GM23338 (cell line): ENCODE data around the gene WFDC13. TPM values are rescaled to one million over a fixed set of nuclear protein-coding genes. Genes with fewer than 3 reads are reported as not detected.

Experiments
- ATAC-seq: fragments of 200-7000 bp; cut with Tn5 transposase; 3 replicates; pipeline ENCODE4 v1.9.1; 2020
- DNase-seq: peaks from one replicate; pipeline ENCODE4 v3.0.0-alpha.2; 2015; ENCODE audit warnings: low spot score
- H2AFZ ChIP-seq: fragments of 200-600 bp; sonication (generic); 2 replicates; pipeline ENCODE4 v1.8.0; 2016; ENCODE audit warnings: antibody characterized with exemption, mild to moderate bottlenecking, moderate library complexity
- H3F3A ChIP-seq: fragments of 200-600 bp; sonication (generic); replicated peaks from 2 replicates; pipeline ENCODE4 v1.8.0; 2017; ENCODE audit warnings: antibody characterized with exemption, mixed run types, low read depth
- H3K27ac ChIP-seq: fragments of 200-600 bp; sonication (generic); 2 replicates; pipeline ENCODE4 v1.6.1; 2016; ENCODE audit warnings: low read depth
- H3K27me3 ChIP-seq: fragments of 200-600 bp; sonication (generic); 2 replicates; pipeline ENCODE4 v1.8.0; 2016; ENCODE audit warnings: mild to moderate bottlenecking, mixed run types, moderate library complexity; ENCODE audit not compliant: insufficient read depth
- H3K36me3 ChIP-seq: fragments of 200-600 bp; sonication (generic); 2 replicates; pipeline ENCODE4 v1.8.0; 2016; ENCODE audit warnings: mild to moderate bottlenecking; ENCODE audit not compliant: insufficient read depth
- H3K4me1 ChIP-seq: fragments of 200-600 bp; sonication (generic); 2 replicates; pipeline ENCODE4 v1.8.0; 2016; ENCODE audit warnings: mild to moderate bottlenecking, moderate library complexity; ENCODE audit not compliant: insufficient read depth
- H3K4me2 ChIP-seq: fragments of 200-600 bp; sonication (generic); 2 replicates; pipeline ENCODE4 v1.7.1; 2017; ENCODE audit warnings: mixed run types
- H3K4me3 ChIP-seq: fragments of 200-600 bp; sonication (generic); 2 replicates; pipeline ENCODE4 v1.6.1; 2016; ENCODE audit warnings: mixed run types
- H3K79me2 ChIP-seq: fragments of 200-600 bp; sonication (generic); replicated peaks from 2 replicates; pipeline ENCODE4 v1.8.0; 2017; ENCODE audit warnings: mild to moderate bottlenecking; ENCODE audit not compliant: insufficient read depth
- H3K9me2 ChIP-seq: fragments of 200-600 bp; sonication (generic); 2 replicates; pipeline ENCODE4 v1.8.0; 2017; ENCODE audit not compliant: insufficient read depth
- H4K20me1 ChIP-seq: fragments of 200-600 bp; sonication (generic); replicated peaks from 2 replicates; pipeline ENCODE4 v1.8.0; 2017; ENCODE audit warnings: mild to moderate bottlenecking; ENCODE audit not compliant: insufficient read depth
- H3K27ac Mint-ChIP-seq: 2 replicates; pipeline ENCODE4 v1.8.0; 2020; ENCODE audit warnings: inconsistent platforms, mild to moderate bottlenecking, moderate library complexity, mixed read lengths
- H3K27me3 Mint-ChIP-seq: 3 replicates; pipeline ENCODE4 v1.8.0; 2022; ENCODE audit warnings: low read depth, mild to moderate bottlenecking, moderate library complexity, mixed read lengths, inconsistent platforms; ENCODE audit not compliant: insufficient read depth, poor library complexity
- H3K36me3 Mint-ChIP-seq: 3 replicates; pipeline ENCODE4 v1.8.0; 2021; ENCODE audit warnings: low read depth, mild to moderate bottlenecking, inconsistent platforms, moderate library complexity, mixed read lengths
- H3K4me1 Mint-ChIP-seq: 3 replicates; pipeline ENCODE4 v1.8.0; 2020; ENCODE audit warnings: mild to moderate bottlenecking, inconsistent platforms, mixed read lengths
- H3K4me3 Mint-ChIP-seq: 3 replicates; pipeline ENCODE4 v1.8.0; 2021; ENCODE audit warnings: moderate library complexity, mild to moderate bottlenecking, inconsistent platforms, mixed read lengths
- H3K9me3 Mint-ChIP-seq: 3 replicates; pipeline ENCODE4 v1.8.0; 2020; ENCODE audit warnings: moderate library complexity, mild to moderate bottlenecking, inconsistent platforms, mixed read lengths
- CREB1 ChIP-seq: fragments of 250-450 bp; sonication (Bioruptor Pico); IDR thresholded peaks from 2 replicates; pipeline ENCODE4 v1.5.0; 2020; ENCODE audit warnings: low read depth, mild to moderate bottlenecking, moderate library complexity
- CTCF ChIP-seq, 2 experiments: fragments of 200-600 bp in 1 of 2; sonication (generic) in 1 of 2; conservative IDR thresholded peaks; 2 replicates each; pipeline versions ENCODE4 v1.5.1 to v1.6.1; 2016 to 2017; ENCODE audit warnings: antibody characterized with exemption in 2 of 2, low read depth in 2 of 2, mild to moderate bottlenecking in 2 of 2, moderate library complexity in 1 of 2
- ETS1 ChIP-seq: IDR thresholded peaks from 2 replicates; pipeline ENCODE4 v1.6.1; 2016; ENCODE audit warnings: antibody characterized with exemption
- EZH2 ChIP-seq: fragments of 200-600 bp; sonication (generic); IDR thresholded peaks from one replicate; pipeline ENCODE4 v1.8.0; 2017; ENCODE audit warnings: antibody characterized with exemption, mild to moderate bottlenecking, low read depth; ENCODE audit not compliant: unreplicated experiment
- EZH2phosphoT487 ChIP-seq: fragments of 200-600 bp; sonication (generic); IDR thresholded peaks from one replicate; pipeline ENCODE4 v1.8.1; 2018; ENCODE audit warnings: antibody characterized with exemption; ENCODE audit not compliant: unreplicated experiment
- JUNB ChIP-seq: IDR thresholded peaks from one replicate; pipeline ENCODE4 v1.6.1; 2016; ENCODE audit warnings: antibody characterized with exemption; ENCODE audit not compliant: unreplicated experiment
- NANOG ChIP-seq: IDR thresholded peaks from 2 replicates; pipeline ENCODE4 v1.6.1; 2016; ENCODE audit warnings: antibody characterized with exemption, borderline replicate concordance
- POLR2AphosphoS5 ChIP-seq: IDR thresholded peaks from 2 replicates; pipeline ENCODE4 v1.6.1; 2016; ENCODE audit warnings: antibody characterized with exemption, low read depth
- STAT1 ChIP-seq: IDR thresholded peaks from one replicate; pipeline ENCODE4 v1.6.1; 2016; ENCODE audit warnings: antibody characterized with exemption; ENCODE audit not compliant: unreplicated experiment
- ZNF114 ChIP-seq: fragments of 250-450 bp; sonication (Bioruptor Pico); IDR thresholded peaks from 2 replicates; pipeline ENCODE4 v1.5.0; 2020; ENCODE audit warnings: mild to moderate bottlenecking, moderate library complexity
- ZNF331 ChIP-seq: fragments of 250-450 bp; sonication (Bioruptor Pico); IDR thresholded peaks from 2 replicates; pipeline ENCODE4 v1.5.0; 2020; ENCODE audit warnings: low read depth, mild to moderate bottlenecking, moderate library complexity
- ZNF462 ChIP-seq: fragments of 250-450 bp; sonication (Bioruptor Pico); IDR thresholded peaks from 2 replicates; pipeline ENCODE4 v1.5.0; 2020; ENCODE audit warnings: mild to moderate bottlenecking, moderate library complexity
- polyA plus RNA-seq: library from polyadenylated mRNA; unstranded; fragments of >200 nt; fragmentation: Nextera tagmentation; extraction: Ambion mirVana; gene quantifications from 2 replicates; pipeline ENCODE4 v1.2.1, GENCODE V29; 2016
- total RNA-seq: library from RNA; depleted of rRNA; stranded (reverse); fragments of >200 nt; shearing (Covaris generic); gene quantifications from 2 replicates; pipeline ENCODE4 v1.2.3, GENCODE V29; 2014

The WFDC13 gene
- total and polyA plus RNA-seq, 2 experiments from 2014 or later: not detected

GRCh38 chr20:45670139-45670538 lies 31.7 kb upstream of the WFDC13 start, which contains the start of gene WFDC11 (continued):
- TF ChIP-seq JUNB (no peak), ZNF331 (no peak), EZH2 (no peak)

GRCh38 chr20:45672765-45673164 lies 29.1 kb upstream of the WFDC13 start:
- H3F3A ChIP-seq: no peaks in the 10 kb centered on the region
- TF ChIP-seq POLR2AphosphoS5 (no peak), EZH2phosphoT487 (no peak), ZNF114 (CRISPR knock-in tag) (no peak), ZNF462 (CRISPR knock-in tag) (no peak), STAT1 (no peak), CTCF (conservative IDR thresholded peaks at IDR 0.05; ENCODE audit: low read depth in 2 of 2) (no peak), JUNB (no peak), ETS1 (no peak), EZH2 (no peak), CREB1 (CRISPR knock-in tag) (no peak), NANOG (no peak)

More at GRCh38 chr20:45672765-45673164, 29.1 kb upstream of the WFDC13 start:
- Histone ChIP-seq H3K27me3 (no peaks in the 10 kb centered on the region), H3K36me3 (no peaks in the 10 kb centered on the region), H3K9me2 (peaks cover 8% of the 10 kb centered on the region), H3K4me2 (no peak overlapping the region), H3K27ac (no peak overlapping the region), H2AFZ (no peak overlapping the region), H3K79me2 (no peaks in the 10 kb centered on the region), H3K4me1 (no peaks in the 10 kb centered on the region), H4K20me1 (no peaks in the 10 kb centered on the region), H3K4me3 (no peak overlapping the region)
- ATAC-seq (no peak), DNase-seq (no peak)
- Mint-ChIP-seq H3K4me1 (peaks cover 3% of the 10 kb centered on the region; the same call in 1 of the 3 replicates), H3K4me3 (no peak overlapping the region), H3K27ac (no peak overlapping the region), H3K9me3 (peaks cover 1% of the 10 kb centered on the region; the same call in 2 of the 3 replicates), H3K36me3 (peaks cover 4% of the 10 kb centered on the region; the same call in 1 of the 3 replicates), H3K27me3 (peaks cover 3% of the 10 kb centered on the region)
